HCT116 (cell line): ENCODE measurements around the gene CDC42EP3. TPM values are rescaled to one million over a fixed set of nuclear protein-coding genes. Genes with fewer than 3 reads are reported as not detected.
A peak's percentile ranks its signal among the peaks of the same experiment; 100 is the strongest.

Source experiments
- ATAC-seq: fragments of 200-7000 bp; cut with Tn5 transposase; 2 replicates; pipeline ENCODE4 v1.9.1; 2020; ENCODE audit warnings: mild to moderate bottlenecking, moderate library complexity
- BruUV-seq: library from RNA; stranded (reverse); fragments of 400-500 nt; replicated peaks from 2 replicates; lab custom pipeline; 2021; lab: Mats Ljungman, UMichigan
- CTCF ChIA-PET: fragments of 300-600 bp; sonication (Branson Sonifier 250); formaldehyde crosslinking; loops from one replicate; lab custom pipeline; 2021; ENCODE audit warnings: antibody characterized with exemption; lab: Charles Lee
- POLR2A ChIA-PET: fragments of 300-600, 350-600 bp; sonication (Branson Sonifier 250); formaldehyde crosslinking; loops from one replicate; lab custom pipeline; 2021; ENCODE audit warnings: antibody characterized with exemption; lab: Charles Lee
- RAD21 ChIA-PET, 2 experiments: fragments of 300-600 bp; sonication (Branson Sonifier 250); formaldehyde crosslinking; loops; one replicate each; lab custom pipeline; 2023; ENCODE audit warnings: low total read pairs in 2 of 2; ENCODE audit not compliant: uncharacterized antibody in 2 of 2, unreplicated experiment in 2 of 2, low non-redundant PET in 1 of 2; lab: Charles Lee
- DNase-seq: peaks from one replicate; pipeline ENCODE4 v3.0.0-alpha.2; 2010; ENCODE audit warnings: low read depth, low spot score
- H2AFZ ChIP-seq: fragments of 200-600 bp; shearing (Covaris generic), sonication (generic); 2 replicates; pipeline ENCODE4 v1.6.1; 2017; ENCODE audit warnings: low read depth, mixed run types, mixed read lengths, antibody characterized with exemption, low read length; ENCODE audit not compliant: poor library complexity, severe bottlenecking
- H3K27ac ChIP-seq: 2 replicates; pipeline ENCODE4 v1.5.1; 2012; ENCODE audit warnings: low read depth, low read length
- H3K27me3 ChIP-seq: fragments of 200-600 bp; sonication (generic); 2 replicates; pipeline ENCODE4 v1.6.1; 2016; ENCODE audit warnings: mixed run types, low read length, mixed read lengths; ENCODE audit not compliant: insufficient read depth
- H3K36me3 ChIP-seq, 2 experiments: fragments of 200-500 bp in 1 of 2; fragments of 200-600 bp in 1 of 2; sonication (Bioruptor generic) in 1 of 2; sonication (generic) in 1 of 2; 2 replicates each; pipeline versions ENCODE4 v1.5.1 to v1.6.1; 2014 to 2016; ENCODE audit warnings: low read length in 2 of 2, inconsistent platforms in 1 of 2, mixed read lengths in 1 of 2, mixed run types in 1 of 2; ENCODE audit not compliant: insufficient read depth in 2 of 2, control insufficient read depth in 1 of 2
- H3K4me1 ChIP-seq, 2 experiments: fragments of 200-600 bp in 1 of 2; sonication (generic) in 1 of 2; 2 replicates each; pipeline versions ENCODE4 v1.5.1 to v1.6.1; 2012 to 2017; ENCODE audit warnings: low read length in 2 of 2, inconsistent platforms in 1 of 2, mild to moderate bottlenecking in 1 of 2, mixed read lengths in 1 of 2, mixed run types in 1 of 2, moderate library complexity in 1 of 2; ENCODE audit not compliant: insufficient read depth in 2 of 2, control insufficient read depth in 1 of 2
- H3K4me2 ChIP-seq: fragments of 200-600 bp; sonication (generic); 2 replicates; pipeline ENCODE4 v1.6.1; 2017; ENCODE audit warnings: mixed run types, low read length, mixed read lengths
- H3K4me3 ChIP-seq, 2 experiments: fragments of 200-600 bp in 1 of 2; sonication (generic) in 1 of 2; replicated peaks in 1 of 2; 2 replicates each; pipeline ENCODE4 v1.5.1; 2011 to 2016; ENCODE audit warnings: low read length in 2 of 2, control low read depth in 1 of 2, low read depth in 1 of 2, mild to moderate bottlenecking in 1 of 2, mixed read lengths in 1 of 2, mixed run types in 1 of 2
- H3K79me2 ChIP-seq: fragments of 200-600 bp; sonication (generic); 2 replicates; pipeline ENCODE4 v1.6.1; 2017; ENCODE audit warnings: mild to moderate bottlenecking, mixed run types, low read length, moderate library complexity, mixed read lengths; ENCODE audit not compliant: insufficient read depth
- H3K9ac ChIP-seq: fragments of 200-600 bp; sonication (generic); 2 replicates; pipeline ENCODE4 v1.6.1; 2016; ENCODE audit warnings: low read length, mixed read lengths
- H3K9me2 ChIP-seq: fragments of 200-600 bp; sonication (generic), shearing (Covaris generic); 2 replicates; pipeline ENCODE4 v1.6.1; 2017; ENCODE audit warnings: mixed run types, mild to moderate bottlenecking, moderate library complexity; ENCODE audit not compliant: insufficient read depth
- H3K9me3 ChIP-seq, 2 experiments: fragments of 200-500 bp in 1 of 2; fragments of 200-600 bp in 1 of 2; sonication (Bioruptor generic) in 1 of 2; sonication (generic) in 1 of 2; 2 replicates each; pipeline ENCODE4 v1.6.1; 2014 to 2017; ENCODE audit warnings: low read length in 2 of 2, mixed read lengths in 2 of 2, inconsistent platforms in 1 of 2, low read depth in 1 of 2, mild to moderate bottlenecking in 1 of 2, mixed run types in 1 of 2, moderate library complexity in 1 of 2; ENCODE audit not compliant: control insufficient read depth in 1 of 2, insufficient read depth in 1 of 2
- H4K20me1 ChIP-seq: fragments of 200-600 bp; sonication (generic), shearing (Covaris generic); 2 replicates; pipeline ENCODE4 v1.6.1; 2017; ENCODE audit warnings: mixed run types, mild to moderate bottlenecking, moderate library complexity; ENCODE audit not compliant: insufficient read depth
- ATF3 ChIP-seq: IDR thresholded peaks from 2 replicates; pipeline ENCODE4 v1.6.1; 2012
- CEBPB ChIP-seq: IDR thresholded peaks from 2 replicates; pipeline ENCODE4 v1.6.1; 2012; ENCODE audit warnings: low read depth
- JUND ChIP-seq: IDR thresholded peaks from 2 replicates; pipeline ENCODE4 v1.6.1; 2012
- REST ChIP-seq: IDR thresholded peaks from 2 replicates; pipeline ENCODE4 v1.6.1; 2012; ENCODE audit warnings: low read depth
- SP1 ChIP-seq: IDR thresholded peaks from 2 replicates; pipeline ENCODE4 v1.6.1; 2012; ENCODE audit warnings: low read depth
- intact Hi-C: fragments of 100-400 bp; cut with micrococcal nuclease; formaldehyde crosslinking; loops from 2 replicates; pipeline ENCODE4 v1.10.0; 2022
- total RNA-seq: library from RNA; stranded (reverse); gene quantifications from one replicate; pipeline ENCODE4 v1.2.1, GENCODE V29; 2021; ENCODE audit not compliant: unreplicated experiment

CDC42EP3 gene
- total RNA-seq, 1 experiment from 2014 or later: 38.2 TPM

- 0 out of 2 replicates have a peak overlapping the region, but pooled peaks have one; percentile 20 for H3K4me2 ChIP-seq
- H3K4me1 ChIP-seq: peaks cover 21 to 60% of the 10 kb centered on the region in 2 experiments
- ATAC-seq (no peak), DNase-seq (no peak)
- H3K79me2 ChIP-seq: peaks cover 98% of the 10 kb centered on the region
- ChIA-PET CTCF (interaction anchor here (1.3 kb wide), 1 partner anchor 224 kb away, joined by 8 read pairs; no protein-coding TSS in a partner anchor), RAD21 (interaction anchor here in 1 of 2 experiments (0.6 kb wide), 1 partner anchor 498 kb away, joined by 3 read pairs; no protein-coding TSS in a partner anchor)
- H3K9me2 ChIP-seq: no peaks in the 10 kb centered on the region
- intact Hi-C loops: loop anchor here (5.0 kb wide), 1 partner anchor 117 kb away; no protein-coding TSS in a partner anchor
- H3K9ac ChIP-seq: no peak overlapping the region
- no TSS peak for BruUV-seq
- H4K20me1 ChIP-seq: no peaks in the 10 kb centered on the region
- no peaks in the 10 kb centered on the region for H3K9me3 ChIP-seq
- H3K27me3 ChIP-seq: no peaks in the 10 kb centered on the region
- TF ChIP-seq JUND: no peak
- no peak for TF ChIP-seq REST
- TF ChIP-seq CEBPB: no peak
- no peak for TF ChIP-seq ATF3
- no peak for TF ChIP-seq SP1
- TF ChIP-seq, all 23 proteins: peak for 0
- Histone ChIP-seq H2AFZ (no peak overlapping the region), H3K4me3 (no peak overlapping the region), H3K27ac (peak overlapping the region; percentile 25), H3K36me3 (no peaks in the 10 kb centered on the region; a peak in 1 of 4 replicates)
- POLR2A ChIA-PET: no interaction called here
These were observed 17.6 kb downstream of the CDC42EP3 start for GRCh38 chr2:37653805-37654378.
